DND-41 (cell line): ENCODE data around the gene TOX2.

ENCODE experiments used
- CTCF ChIP-seq: IDR thresholded peaks from 2 replicates; pipeline ENCODE4 v1.5.1; 2012; ENCODE audit warnings: borderline replicate concordance, low read length, moderate library complexity, mild to moderate bottlenecking; ENCODE audit not compliant: poor library complexity, severe bottlenecking; ENCODE audit errors: extremely low read depth
- EZH2 ChIP-seq: IDR thresholded peaks from 3 replicates; pipeline ENCODE4 v1.6.1; 2012; ENCODE audit warnings: borderline replicate concordance, low read depth, mild to moderate bottlenecking, moderate library complexity, low read length, inconsistent platforms; ENCODE audit not compliant: severe bottlenecking

GRCh38 chr20:43916881-43917371, 2.3 kb downstream of the TOX2 start:
- TF ChIP-seq CTCF: no peak
- no peak for TF ChIP-seq EZH2
